K562 (cell line): ENCODE results near the gene LNX2. TPM values are rescaled to one million over a fixed set of nuclear protein-coding genes. Genes with fewer than 3 reads are reported as not detected.

Source experiments
- ATAC-seq: fragments of 200-7000 bp; cut with Tn5 transposase; 3 replicates; pipeline ENCODE4 v1.9.1; 2020; ENCODE audit warnings: moderate library complexity
- BruUV-seq: library from RNA; stranded (reverse); fragments of 400-500 nt; replicated peaks from 2 replicates; lab custom pipeline; 2021; lab: Mats Ljungman, UMichigan
- CTCF ChIA-PET: fragments of 300-600 bp; formaldehyde crosslinking; extraction: SDS; loops from one replicate; lab custom pipeline; 2021; ENCODE audit warnings: low intra/inter-chr PET ratio; lab: Yijun Ruan, JAX
- POLR2A ChIA-PET: fragments of 300-600, 350-650 bp; sonication (Branson Sonifier 250); formaldehyde crosslinking; extraction: SDS; loops from one replicate; lab custom pipeline; 2021; ENCODE audit warnings: antibody characterized with exemption, inconsistent platforms; lab: Yijun Ruan, JAX
- DNase-seq, 4 experiments: peaks; one replicate each; pipeline versions ENCODE4 v3.0.0 to v3.0.0-alpha.2; 2011 to 2018; ENCODE audit warnings: low spot score in 3 of 4, mixed read lengths in 3 of 4; ENCODE audit errors: extremely low read depth in 1 of 4
- FAIRE-seq: peaks from 2 replicates; lab custom pipeline; 2011; peaks lifted over from hg19 to GRCh38; lab: Jason Lieb, UNC
- H2AFZ ChIP-seq: 2 replicates; pipeline ENCODE4 v1.6.0; 2011; ENCODE audit warnings: low read depth, low read length, control low read depth, inconsistent platforms
- H3K27ac ChIP-seq: fragments of 200-600 bp; 3 replicates; pipeline ENCODE4 v1.8.0; 2011; ENCODE audit warnings: low read depth, mild to moderate bottlenecking, control low read depth, inconsistent platforms, low read length, moderate library complexity, mixed read lengths; ENCODE audit errors: extremely low read depth
- H3K27me3 ChIP-seq, 2 experiments: fragments of 300-600 bp in 1 of 2; 2 replicates in 1 of 2; 3 replicates in 1 of 2; pipeline versions ENCODE4 v1.6.0 to v1.8.0; 2011; ENCODE audit warnings: inconsistent platforms in 2 of 2, low read length in 2 of 2, mild to moderate bottlenecking in 1 of 2, mixed read lengths in 1 of 2, moderate library complexity in 1 of 2; ENCODE audit not compliant: control insufficient read depth in 2 of 2, insufficient read depth in 2 of 2
- H3K36me3 ChIP-seq: fragments of 300-600 bp; 3 replicates; pipeline ENCODE4 v1.8.0; 2011; ENCODE audit warnings: mild to moderate bottlenecking, low read length, inconsistent platforms; ENCODE audit not compliant: control insufficient read depth, insufficient read depth
- H3K4me1 ChIP-seq, 2 experiments: fragments of 200-600 bp in 1 of 2; replicated peaks in 1 of 2; 2 replicates in 1 of 2; 3 replicates in 1 of 2; pipeline versions ENCODE4 v1.5.1 to v1.8.0; 2011; ENCODE audit warnings: inconsistent platforms in 2 of 2, low read length in 2 of 2, mild to moderate bottlenecking in 1 of 2, mixed read lengths in 1 of 2, moderate library complexity in 1 of 2; ENCODE audit not compliant: control insufficient read depth in 2 of 2, insufficient read depth in 2 of 2
- H3K4me2 ChIP-seq: 2 replicates; pipeline ENCODE4 v1.6.1; 2011; ENCODE audit warnings: low read length, control low read depth, inconsistent platforms, mixed read lengths; ENCODE audit not compliant: insufficient read depth
- H3K4me3 ChIP-seq: fragments of 200-600 bp; sonication (generic), shearing (Covaris generic); 2 replicates; pipeline ENCODE4 v1.5.1; 2016; ENCODE audit warnings: control low read depth, inconsistent platforms
- H3K79me2 ChIP-seq: fragments of 200-600 bp; 3 replicates; pipeline ENCODE4 v1.8.0; 2011; ENCODE audit warnings: low read length, inconsistent platforms; ENCODE audit not compliant: control insufficient read depth, insufficient read depth
- H3K9ac ChIP-seq, 2 experiments: 2 replicates each; pipeline versions ENCODE4 v1.6.0 to v1.6.1; 2011; ENCODE audit warnings: low read depth in 2 of 2, low read length in 2 of 2, control low read depth in 1 of 2, inconsistent platforms in 1 of 2, mild to moderate bottlenecking in 1 of 2, mixed read lengths in 1 of 2; ENCODE audit not compliant: insufficient read depth in 1 of 2
- H3K9me1 ChIP-seq: one replicate; pipeline ENCODE4 v1.6.0; 2011; ENCODE audit warnings: inconsistent platforms, mild to moderate bottlenecking, low read length, moderate library complexity; ENCODE audit not compliant: control insufficient read depth, insufficient read depth
- H3K9me3 ChIP-seq: replicated peaks from 2 replicates; pipeline ENCODE4 v1.5.1; 2011; ENCODE audit warnings: low read depth, low read length, inconsistent platforms; ENCODE audit not compliant: control insufficient read depth, insufficient read depth
- H4K20me1 ChIP-seq: replicated peaks from 2 replicates; pipeline ENCODE4 v1.6.1; 2011; ENCODE audit warnings: low read length, inconsistent platforms, mixed read lengths; ENCODE audit not compliant: control insufficient read depth, insufficient read depth
- C11orf30 ChIP-seq: fragments of 450-650 bp; IDR thresholded peaks from 2 replicates; pipeline ENCODE4 v1.6.1; 2016; ENCODE audit warnings: low read depth, mild to moderate bottlenecking
- FOXA3 ChIP-seq, 2 experiments: fragments of 450-650 bp in 1 of 2; sonication (generic) in 1 of 2; formaldehyde crosslinking; IDR thresholded peaks in 1 of 2; conservative IDR thresholded peaks in 1 of 2; 2 replicates each; pipeline versions ENCODE4 v1.4.0 to v1.8.0; 2020 to 2022; ENCODE audit warnings: mild to moderate bottlenecking in 2 of 2, missing genetic modification reagents in 1 of 2
- GATAD2A ChIP-seq: fragments of 450-650 bp; IDR thresholded peaks from 2 replicates; pipeline ENCODE4 v1.6.1; 2017
- GMEB1 ChIP-seq: fragments of 250-450 bp; sonication (Bioruptor Pico); IDR thresholded peaks from 2 replicates; pipeline ENCODE4 v1.4.0; 2020; ENCODE audit warnings: mild to moderate bottlenecking
- IRF9 ChIP-seq: fragments of 450-650 bp; IDR thresholded peaks from 2 replicates; pipeline ENCODE4 v1.6.1; 2016; ENCODE audit warnings: missing biosample characterization, missing genetic modification characterization
- JUN ChIP-seq, 2 experiments: sonication (generic) in 1 of 2; formaldehyde crosslinking in 1 of 2; IDR thresholded peaks; 2 replicates each; pipeline versions ENCODE4 v1.6.1 to v1.8.0; 2012 to 2022; ENCODE audit warnings: borderline replicate concordance in 2 of 2, mild to moderate bottlenecking in 2 of 2, improper control_type of control experiment in 1 of 2, low read depth in 1 of 2, low read length in 1 of 2, missing genetic modification reagents in 1 of 2
- NFE2 ChIP-seq: IDR thresholded peaks from 2 replicates; pipeline ENCODE4 v1.6.1; 2014; ENCODE audit warnings: antibody characterized with exemption, low read depth
- PHF20 ChIP-seq: fragments of 450-650 bp; IDR thresholded peaks from 2 replicates; pipeline ENCODE4 v1.6.1; 2018; ENCODE audit not compliant: partially characterized antibody
- RCOR1 ChIP-seq, 2 experiments: IDR thresholded peaks; 2 replicates each; pipeline ENCODE4 v1.6.1; 2012; ENCODE audit warnings: low read depth in 2 of 2, low read length in 2 of 2, borderline replicate concordance in 1 of 2, improper control_type of control experiment in 1 of 2
- SMAD3 ChIP-seq: fragments of 450-650 bp; formaldehyde crosslinking; conservative IDR thresholded peaks from 2 replicates; pipeline ENCODE4 v1.4.0; 2020; ENCODE audit warnings: mild to moderate bottlenecking
- SMARCA4 ChIP-seq: fragments of 450-650 bp; IDR thresholded peaks from 2 replicates; pipeline ENCODE4 v1.6.1; 2016
- XRCC5 ChIP-seq: fragments of 200-400 bp; formaldehyde crosslinking; IDR thresholded peaks from 2 replicates; pipeline ENCODE4 v1.6.1; 2017; ENCODE audit warnings: low read depth, mild to moderate bottlenecking, low read length
- ZNF134 ChIP-seq: fragments of 250-450 bp; sonication (Bioruptor Pico); conservative IDR thresholded peaks from 2 replicates; pipeline ENCODE4 v1.4.0; 2020
- ZNF408 ChIP-seq: fragments of 250-450 bp; sonication (Bioruptor Pico); IDR thresholded peaks from 2 replicates; pipeline ENCODE4 v1.4.0; 2020; ENCODE audit warnings: low read depth, mild to moderate bottlenecking, moderate library complexity
- ZNF518B ChIP-seq: fragments of 250-450 bp; sonication (Bioruptor Pico); IDR thresholded peaks from 2 replicates; pipeline ENCODE4 v1.5.0; 2021; ENCODE audit warnings: mild to moderate bottlenecking, moderate library complexity
- WGBS: fragments of 100-300 bp; shearing (Covaris generic); methylation state at CpG from one replicate; pipeline ENCODE4 v1.1.6; 2016; ENCODE audit warnings: low coverage, mixed read lengths; ENCODE audit not compliant: insufficient coverage; ENCODE audit errors: missing lambda C conversion rate; 5-methylcytosine and 5-hydroxymethylcytosine counted together
- in situ Hi-C: fragments of 300-500 bp; cut with MboI; formaldehyde crosslinking; loops from 4 replicates; pipeline ENCODE4 v1.15.0; 2018; ENCODE audit warnings: inconsistent platforms, mixed read lengths
- intact Hi-C: fragments of 100-400 bp; cut with micrococcal nuclease; formaldehyde crosslinking; loops from 2 replicates; pipeline ENCODE4 v1.14.2; 2022
- polyA plus RNA-seq, 8 experiments: library from polyadenylated mRNA; depleted of rRNA in 4 of 8; stranded (reverse) in 5 of 8; unstranded in 3 of 8; fragments of >200 nt; fragmentation: Nextera tagmentation in 2 of 8; fragmentation: Illumina TruSeq in 1 of 8; extraction: Ambion mirVana in 2 of 8; extraction: Trizol in 1 of 8; gene quantifications; 2 replicates each; pipeline versions ENCODE4 v1.2.1 to v1.2.3, GENCODE V29; 2011 to 2014; ENCODE audit warnings: inconsistent platforms in 1 of 8, missing spikeins in 1 of 8
- total RNA-seq, 7 experiments: library from RNA; depleted of rRNA in 6 of 7; stranded (reverse); fragments of >200 nt in 6 of 7; fragmentation: Illumina TruSeq in 2 of 7; extraction: Trizol in 2 of 7; gene quantifications; 2 replicates each; pipeline versions ENCODE4 v1.2.1 to v1.2.3, GENCODE V29; 2011 to 2021; ENCODE audit warnings: low replicate concordance in 1 of 7

Gene LNX2
- total and polyA plus RNA-seq, 9 of the 15 experiments (the other 6 are each of a cell fraction or from before 2014, with no cell fraction given) = 1.5 to 5.5 (median 4.0) TPM

- no peaks in the 10 kb centered on the region for H3K36me3 ChIP-seq
- no peak overlapping the region for H3K9ac ChIP-seq
- H3K4me3 ChIP-seq = no peak overlapping the region
- peaks cover 0 to 7% of the 10 kb centered on the region in 2 experiments; a peak in 4 of 5 replicates for H3K4me1 ChIP-seq
- no peaks in the 10 kb centered on the region for H3K9me1 ChIP-seq
- H3K9me3 ChIP-seq = no peaks in the 10 kb centered on the region
- ATAC-seq (no peak), FAIRE-seq (peak; percentile 23), DNase-seq (peak in 1 of 4 experiments; percentile 27)
- H3K79me2 ChIP-seq = no peaks in the 10 kb centered on the region; the same call in 1 of the 3 replicates
- no peak overlapping the region for H3K4me2 ChIP-seq
- H4K20me1 ChIP-seq = no peaks in the 10 kb centered on the region
- no peaks in the 10 kb centered on the region for H3K27me3 ChIP-seq
- H3K27ac ChIP-seq = no peak overlapping the region
- WGBS = 8% methylated on average over 4 of the region's 4 CpGs
- in situ Hi-C loops = no loop called here
- ChIA-PET POLR2A (no interaction called here), CTCF (interaction anchor here (0.6 kb wide), 1 partner anchor 390 kb away, joined by 3 read pairs; no protein-coding TSS in a partner anchor)
- H2AFZ ChIP-seq = no peak overlapping the region
- BruUV-seq = no TSS peak
- intact Hi-C loops = no loop called here
- TF ChIP-seq NFE2 (peak; percentile 48), FOXA3 (CRISPR knock-in tag; conservative IDR thresholded peaks at IDR 0.05 in 1 of 2, IDR thresholded peaks at IDR 0.05 in 1 of 2) (no peak), XRCC5 (no peak), JUN (IDR thresholded peaks at IDR 0.05; ENCODE audit: borderline replicate concordance, low read depth, low read length) (0 out of 2 replicates have a peak, but pooled peaks have one; percentile 57), JUN (CRISPR knock-in tag; IDR thresholded peaks at IDR 0.05; ENCODE audit: borderline replicate concordance) (no peak), ZNF134 (peak; percentile 83), ZNF518B (CRISPR knock-in tag) (no peak), ZNF408 (no peak), C11orf30 (peak; percentile 24; the same call in 1 of the 2 replicates), PHF20 (no peak), SMAD3 (CRISPR knock-in tag) (no peak), IRF9 (tag) (no peak), RCOR1 (IDR thresholded peaks at IDR 0.05; ENCODE audit: borderline replicate concordance in 1 of 2, low read depth in 2 of 2, low read length in 2 of 2) (peak in 1 of 2 experiments; percentile 28; a peak in 1 of 4 replicates), GATAD2A (no peak), SMARCA4 (0 out of 2 replicates have a peak, but pooled peaks have one; percentile 14), GMEB1 (CRISPR knock-in tag) (no peak)
Observed at GRCh38 chr13:27607125-27607524, 13.2 kb downstream of the LNX2 start.
